Panc1 (cell line): ENCODE data around the gene KRTAP10-9. TPM values are rescaled to one million over a fixed set of nuclear protein-coding genes. Genes with fewer than 3 reads are reported as not detected.

Experiments used
- ATAC-seq: fragments of 200-7000 bp; cut with Tn5 transposase; 2 replicates; pipeline ENCODE4 v1.9.1; 2020; ENCODE audit warnings: mild to moderate bottlenecking, moderate library complexity
- BruUV-seq: library from RNA; stranded (reverse); fragments of 400-500 nt; replicated peaks from 2 replicates; lab custom pipeline; 2021; lab: Mats Ljungman, UMichigan
- CTCF ChIA-PET: fragments of 300-600 bp; sonication (Branson Sonifier 250); formaldehyde crosslinking; loops from one replicate; lab custom pipeline; 2022; ENCODE audit warnings: antibody characterized with exemption; lab: Charles Lee
- POLR2A ChIA-PET: fragments of 300-600 bp; sonication (Branson Sonifier 250); formaldehyde crosslinking; loops from one replicate; lab custom pipeline; 2022; ENCODE audit warnings: antibody characterized with exemption; lab: Charles Lee
- DNase-seq: peaks from one replicate; pipeline ENCODE4 v3.0.0-alpha.2; 2010; ENCODE audit warnings: low read depth, low spot score
- H3K27ac ChIP-seq: 2 replicates; pipeline ENCODE4 v1.5.1; 2011; ENCODE audit warnings: mild to moderate bottlenecking, low read length, inconsistent platforms
- H3K27me3 ChIP-seq: fragments of 200-500 bp; sonication (Bioruptor generic); 2 replicates; pipeline ENCODE4 v1.6.0; 2014; ENCODE audit warnings: low read length, inconsistent platforms; ENCODE audit not compliant: control insufficient read depth, insufficient read depth
- H3K36me3 ChIP-seq: fragments of 200-500 bp; sonication (Bioruptor generic); 2 replicates; pipeline ENCODE4 v1.5.1; 2014; ENCODE audit warnings: inconsistent platforms, mild to moderate bottlenecking, low read length, moderate library complexity; ENCODE audit not compliant: control insufficient read depth, insufficient read depth
- H3K4me1 ChIP-seq: 2 replicates; pipeline ENCODE4 v1.5.1; 2011; ENCODE audit warnings: inconsistent platforms, mild to moderate bottlenecking, low read length, moderate library complexity; ENCODE audit not compliant: control insufficient read depth, insufficient read depth
- H3K4me3 ChIP-seq, 2 experiments: 2 replicates each; pipeline ENCODE4 v1.5.1; 2011 to 2012; ENCODE audit warnings: low read depth in 2 of 2, low read length in 2 of 2, mild to moderate bottlenecking in 2 of 2, inconsistent platforms in 1 of 2, moderate library complexity in 1 of 2
- H3K9me3 ChIP-seq: fragments of 200-500 bp; sonication (Bioruptor generic); 2 replicates; pipeline ENCODE4 v1.5.1; 2014; ENCODE audit warnings: low read depth, mild to moderate bottlenecking, inconsistent platforms, low read length, moderate library complexity; ENCODE audit not compliant: control insufficient read depth, insufficient read depth
- CTCF ChIP-seq: fragments of 450-650 bp; IDR thresholded peaks from 2 replicates; pipeline ENCODE4 v1.5.1; 2017; ENCODE audit warnings: mild to moderate bottlenecking
- POLR2AphosphoS5 ChIP-seq: IDR thresholded peaks from 2 replicates; pipeline ENCODE4 v1.6.1; 2012; ENCODE audit warnings: mild to moderate bottlenecking, low read depth, low read length, moderate library complexity
- SIN3A ChIP-seq: IDR thresholded peaks from 2 replicates; pipeline ENCODE4 v1.6.1; 2012; ENCODE audit warnings: low read depth, mild to moderate bottlenecking, low read length, moderate library complexity, borderline replicate concordance; ENCODE audit not compliant: insufficient read depth
- TCF7L2 ChIP-seq: IDR thresholded peaks from 2 replicates; pipeline ENCODE4 v1.6.1; 2011; ENCODE audit warnings: mild to moderate bottlenecking, low read depth, low read length, inconsistent platforms
- in situ Hi-C: cut with HindIII; loops from 2 replicates; pipeline ENCODE4 v1.10.0; 2016; ENCODE audit warnings: low sequenced_read_pairs, low pct_unique_long_range_greater_than_20kb
- intact Hi-C: fragments of 100-400 bp; cut with micrococcal nuclease; formaldehyde crosslinking; loops from one replicate; pipeline ENCODE4 v1.10.0; 2022; ENCODE audit not compliant: unreplicated experiment
- total RNA-seq: library from RNA; stranded (reverse); gene quantifications from one replicate; pipeline ENCODE4 v1.2.1, GENCODE V29; 2021; ENCODE audit not compliant: unreplicated experiment
- TF ChIP-seq, protein P1 (sequence below), 2 experiments: IDR thresholded peaks; 2 replicates each; pipeline ENCODE4 v1.6.1; 2011 to 2012; ENCODE audit warnings: low read depth in 2 of 2, control low read depth in 1 of 2, low read length in 1 of 2, mild to moderate bottlenecking in 1 of 2, moderate library complexity in 1 of 2; ENCODE audit not compliant: insufficient read depth in 1 of 2

KRTAP10-9 gene
- total RNA-seq, 1 experiment from 2014 or later, result not detected

DNA sequence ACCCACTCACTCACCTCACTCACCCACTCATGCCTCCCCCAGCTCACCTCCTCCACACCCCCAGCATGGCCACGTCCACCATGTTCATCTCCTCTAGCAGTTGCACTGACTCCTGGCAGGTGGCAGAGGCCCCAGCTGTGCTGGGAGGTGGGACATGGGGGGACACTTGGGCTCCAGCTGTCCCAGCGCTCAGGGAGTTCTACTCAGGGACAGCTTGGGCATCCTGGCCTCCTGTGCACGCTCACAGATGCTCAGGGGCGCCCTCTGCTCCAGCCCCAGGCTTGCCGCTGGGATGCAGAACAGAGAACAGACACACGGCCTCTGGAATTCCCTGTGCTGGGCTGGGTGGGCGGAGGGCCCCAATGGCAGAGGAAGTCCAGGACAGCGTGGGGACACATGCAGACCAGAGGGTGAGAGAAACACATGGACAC lies 9.8 kb upstream of the KRTAP10-9 start:
- DNase-seq, result no peak
- no TSS peak for BruUV-seq
- intact Hi-C loops (no loop called here), in situ Hi-C loops (no loop called here)
- TF ChIP-seq POLR2AphosphoS5, result no peak
- no peak for TF ChIP-seq TCF7L2
- TF ChIP-seq CTCF, result no peak
- TF ChIP-seq, protein P1, sequence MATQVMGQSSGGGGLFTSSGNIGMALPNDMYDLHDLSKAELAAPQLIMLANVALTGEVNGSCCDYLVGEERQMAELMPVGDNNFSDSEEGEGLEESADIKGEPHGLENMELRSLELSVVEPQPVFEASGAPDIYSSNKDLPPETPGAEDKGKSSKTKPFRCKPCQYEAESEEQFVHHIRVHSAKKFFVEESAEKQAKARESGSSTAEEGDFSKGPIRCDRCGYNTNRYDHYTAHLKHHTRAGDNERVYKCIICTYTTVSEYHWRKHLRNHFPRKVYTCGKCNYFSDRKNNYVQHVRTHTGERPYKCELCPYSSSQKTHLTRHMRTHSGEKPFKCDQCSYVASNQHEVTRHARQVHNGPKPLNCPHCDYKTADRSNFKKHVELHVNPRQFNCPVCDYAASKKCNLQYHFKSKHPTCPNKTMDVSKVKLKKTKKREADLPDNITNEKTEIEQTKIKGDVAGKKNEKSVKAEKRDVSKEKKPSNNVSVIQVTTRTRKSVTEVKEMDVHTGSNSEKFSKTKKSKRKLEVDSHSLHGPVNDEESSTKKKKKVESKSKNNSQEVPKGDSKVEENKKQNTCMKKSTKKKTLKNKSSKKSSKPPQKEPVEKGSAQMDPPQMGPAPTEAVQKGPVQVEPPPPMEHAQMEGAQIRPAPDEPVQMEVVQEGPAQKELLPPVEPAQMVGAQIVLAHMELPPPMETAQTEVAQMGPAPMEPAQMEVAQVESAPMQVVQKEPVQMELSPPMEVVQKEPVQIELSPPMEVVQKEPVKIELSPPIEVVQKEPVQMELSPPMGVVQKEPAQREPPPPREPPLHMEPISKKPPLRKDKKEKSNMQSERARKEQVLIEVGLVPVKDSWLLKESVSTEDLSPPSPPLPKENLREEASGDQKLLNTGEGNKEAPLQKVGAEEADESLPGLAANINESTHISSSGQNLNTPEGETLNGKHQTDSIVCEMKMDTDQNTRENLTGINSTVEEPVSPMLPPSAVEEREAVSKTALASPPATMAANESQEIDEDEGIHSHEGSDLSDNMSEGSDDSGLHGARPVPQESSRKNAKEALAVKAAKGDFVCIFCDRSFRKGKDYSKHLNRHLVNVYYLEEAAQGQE (IDR thresholded peaks at IDR 0.05; ENCODE audit: insufficient read depth in 1 of 2, low read depth in 2 of 2, low read length in 1 of 2), result no peak
- TF ChIP-seq SIN3A, result no peak
- ChIA-PET POLR2A (no interaction called here), CTCF (no interaction called here)
- Histone ChIP-seq H3K9me3 (no peaks in the 10 kb centered on the region; the same call in 1 of the 2 replicates), H3K4me3 (no peak overlapping the region), H3K27ac (no peak overlapping the region), H3K4me1 (no peaks in the 10 kb centered on the region), H3K27me3 (no peaks in the 10 kb centered on the region), H3K36me3 (no peaks in the 10 kb centered on the region)
- ATAC-seq, result no peak

GRCh38 chr21:44618504-44618903 lies 8.4 kb upstream of the KRTAP10-9 start:
- in situ Hi-C loops, result no loop called here
- CTCF ChIA-PET, result no interaction called here
- POLR2A ChIA-PET, result no interaction called here
- Histone ChIP-seq H3K27me3 (no peaks in the 10 kb centered on the region), H3K27ac (no peak overlapping the region), H3K36me3 (no peaks in the 10 kb centered on the region), H3K4me3 (no peak overlapping the region), H3K9me3 (peaks cover 2% of the 10 kb centered on the region; the same call in 1 of the 2 replicates), H3K4me1 (no peaks in the 10 kb centered on the region)
- intact Hi-C loops, result no loop called here
- DNase-seq, result no peak
- BruUV-seq, result no TSS peak
- no peak for ATAC-seq
- TF ChIP-seq TCF7L2 (no peak), CTCF (peak; percentile 17; the same call in 1 of the 2 replicates), SIN3A (no peak)
